VCaP (cell line): ENCODE data around the gene OXCT1.
"Not testable (repeated sequence)": the region's sequence is repeated elsewhere in the genome, so short reads cannot be mapped to it uniquely, and the experiment has no call there.

Source experiments
- H3K27ac ChIP-seq: fragments of 450-650 bp; 2 replicates; pipeline ENCODE4 v1.5.1; 2017
- TF ChIP-seq, protein P1 (sequence below): fragments of 450-650 bp; conservative IDR thresholded peaks from 2 replicates; pipeline ENCODE4 v1.5.1; 2017; ENCODE audit warnings: mild to moderate bottlenecking, moderate library complexity

Gene OXCT1

GRCh38 chr5:41821051-41821450 lies 49.2 kb downstream of the OXCT1 start:
- no peak overlapping the region for H3K27ac ChIP-seq
- TF ChIP-seq, protein P1, sequence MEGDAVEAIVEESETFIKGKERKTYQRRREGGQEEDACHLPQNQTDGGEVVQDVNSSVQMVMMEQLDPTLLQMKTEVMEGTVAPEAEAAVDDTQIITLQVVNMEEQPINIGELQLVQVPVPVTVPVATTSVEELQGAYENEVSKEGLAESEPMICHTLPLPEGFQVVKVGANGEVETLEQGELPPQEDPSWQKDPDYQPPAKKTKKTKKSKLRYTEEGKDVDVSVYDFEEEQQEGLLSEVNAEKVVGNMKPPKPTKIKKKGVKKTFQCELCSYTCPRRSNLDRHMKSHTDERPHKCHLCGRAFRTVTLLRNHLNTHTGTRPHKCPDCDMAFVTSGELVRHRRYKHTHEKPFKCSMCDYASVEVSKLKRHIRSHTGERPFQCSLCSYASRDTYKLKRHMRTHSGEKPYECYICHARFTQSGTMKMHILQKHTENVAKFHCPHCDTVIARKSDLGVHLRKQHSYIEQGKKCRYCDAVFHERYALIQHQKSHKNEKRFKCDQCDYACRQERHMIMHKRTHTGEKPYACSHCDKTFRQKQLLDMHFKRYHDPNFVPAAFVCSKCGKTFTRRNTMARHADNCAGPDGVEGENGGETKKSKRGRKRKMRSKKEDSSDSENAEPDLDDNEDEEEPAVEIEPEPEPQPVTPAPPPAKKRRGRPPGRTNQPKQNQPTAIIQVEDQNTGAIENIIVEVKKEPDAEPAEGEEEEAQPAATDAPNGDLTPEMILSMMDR: no peak

DNA sequence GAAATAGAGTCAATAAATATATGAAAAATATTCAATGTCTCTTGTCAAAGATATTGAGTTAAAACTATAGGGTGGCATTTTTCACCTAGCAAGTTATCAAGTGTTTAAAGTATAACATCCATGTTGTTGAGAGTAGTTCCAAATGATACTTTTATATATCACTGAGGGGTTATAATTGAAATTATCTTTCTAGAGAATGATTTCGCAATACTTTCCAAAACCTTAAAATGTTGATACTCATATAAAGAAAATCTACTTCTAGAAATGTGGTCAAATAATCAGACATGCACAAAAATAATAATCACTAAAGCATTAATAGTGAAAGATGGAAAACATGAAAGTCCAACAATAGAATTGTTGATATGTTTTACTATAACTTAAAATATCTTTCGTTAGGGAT lies 50.1 kb downstream of the OXCT1 start:
- H3K27ac ChIP-seq: no peak overlapping the region
- TF ChIP-seq, protein P1: no peak

GRCh38 chr5:41817625-41818301 lies 52.5 kb downstream of the OXCT1 start:
- peak overlapping the region; percentile 50 for H3K27ac ChIP-seq
- TF ChIP-seq, protein P1: no peak

DNA sequence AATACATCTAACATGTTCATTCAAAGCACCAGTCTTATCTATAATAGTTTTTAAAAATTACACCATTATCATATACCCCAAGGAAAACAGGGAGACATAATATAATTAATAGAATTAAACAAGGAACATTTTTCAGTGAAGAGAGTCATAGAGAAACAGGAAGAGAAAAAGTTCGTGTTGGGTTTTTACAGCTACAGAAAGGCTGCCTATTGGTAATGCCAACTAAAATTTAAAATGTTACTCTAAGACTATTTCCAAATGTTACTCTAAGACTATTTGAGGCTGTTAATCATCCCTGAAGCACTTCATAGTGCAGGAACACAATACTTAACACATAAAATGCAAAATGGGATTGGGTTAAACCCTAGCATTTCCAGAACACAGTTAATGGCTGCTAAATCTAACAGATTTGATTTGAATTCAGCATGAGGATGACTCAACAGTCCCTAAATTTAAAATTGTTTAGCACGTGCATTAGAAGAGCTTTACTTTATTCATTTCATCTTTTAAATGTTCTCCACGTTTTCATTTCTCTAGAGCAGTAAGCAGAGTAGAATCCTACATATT lies 54.5 kb downstream of the OXCT1 start:
- TF ChIP-seq, protein P1: no peak
- no peak overlapping the region for H3K27ac ChIP-seq

GRCh38 chr5:41815261-41815660 lies 55.0 kb downstream of the OXCT1 start:
- TF ChIP-seq, protein P1: no peak
- no peak overlapping the region for H3K27ac ChIP-seq

- H3K27ac ChIP-seq: not testable (repeated sequence)
These were observed 55.9 kb downstream of the OXCT1 start for GRCh38 chr5:41814306-41814705.

DNA sequence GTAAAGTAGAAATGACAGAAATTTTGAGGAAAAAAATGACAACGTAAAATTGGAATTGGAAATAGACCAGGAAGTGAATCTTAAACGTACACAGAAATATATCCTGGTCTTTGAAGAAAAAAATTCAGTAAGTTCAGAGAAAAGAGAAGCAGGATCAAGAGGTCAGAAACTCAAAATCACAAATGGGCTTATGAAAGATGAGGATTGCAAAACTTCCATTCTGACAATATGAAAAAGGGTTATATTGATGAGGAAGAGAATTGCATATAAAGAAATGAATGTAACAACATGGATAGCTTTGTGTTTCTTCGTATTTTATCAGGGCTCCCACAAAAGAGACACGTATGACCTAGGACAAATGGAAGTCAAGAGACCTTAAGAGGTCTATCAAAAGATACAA lies 58.1 kb downstream of the OXCT1 start:
- H3K27ac ChIP-seq: no peak overlapping the region
- TF ChIP-seq, protein P1: no peak

DNA sequence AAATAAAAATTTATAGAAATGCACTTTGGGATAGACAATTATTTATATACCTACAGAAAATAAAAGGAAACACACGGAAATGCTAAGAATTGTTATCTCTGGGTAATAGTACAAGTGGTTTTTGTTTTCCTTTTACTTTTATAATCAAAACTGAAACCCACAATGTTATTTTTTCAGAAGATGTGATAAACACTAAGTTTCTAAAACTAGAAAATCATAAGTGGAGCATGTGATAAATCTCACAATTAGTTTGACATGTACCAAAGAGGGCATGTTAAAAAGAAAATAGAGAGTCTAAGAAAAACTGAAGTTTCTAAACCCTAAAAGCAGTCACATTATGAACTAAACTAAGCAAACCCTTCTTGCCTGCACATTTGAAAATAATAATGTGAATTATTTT lies 61.1 kb downstream of the OXCT1 start:
- H3K27ac ChIP-seq: no peak overlapping the region
- TF ChIP-seq, protein P1: no peak
